Sciatic nerve (tissue), 2 donors: ENCODE results near the gene SLC12A6. TPM values are rescaled to one million over a fixed set of nuclear protein-coding genes. Genes with fewer than 3 reads are reported as not detected.
A peak's percentile ranks its signal among the peaks of the same experiment; 100 is the strongest.
"Not testable (repeated sequence)": the region's sequence is repeated elsewhere in the genome, so short reads cannot be mapped to it uniquely, and the experiment has no call there.

Experiments
- ATAC-seq: fragments of 200-7000 bp; cut with Tn5 transposase; one replicate; pipeline ENCODE4 v1.9.1; 2020; ENCODE audit warnings: mild to moderate bottlenecking, moderate library complexity
- DNase-seq: peaks from one replicate; pipeline ENCODE4 v3.0.0-alpha.2; 2020; ENCODE audit warnings: low spot score
- intact Hi-C: fragments of 100-400 bp; cut with DNase I; formaldehyde crosslinking; loops from one replicate; pipeline ENCODE4 v1.14.2; 2022
- microRNA-seq: library from miRNA; unstranded; fragments of <30 nt; microRNA quantifications from one replicate; pipeline ENCODE4 v1.2.0, GENCODE V29; 2020
- total RNA-seq: library from RNA; stranded (reverse); fragmentation: NEBNext Ultra II Directional; extraction: Animal tissue kit (Norgen Biotek cat#: 25700); gene quantifications from one replicate; pipeline ENCODE4 v1.2.1, GENCODE V29; 2021
- donor health status: DM: no; HTN: no; CAD: no.
- donor health status: DM: no; HTN: no; CAD: no.

Gene SLC12A6
- total RNA-seq, 1 donor from 2014 or later, result 28.8 TPM

- ATAC-seq (peak; percentile 28), DNase-seq (no peak)
- intact Hi-C loops, result no loop called here
Observed at GRCh38 chr15:34223904-34224596, 113.5 kb downstream of the SLC12A6 start.

DNA sequence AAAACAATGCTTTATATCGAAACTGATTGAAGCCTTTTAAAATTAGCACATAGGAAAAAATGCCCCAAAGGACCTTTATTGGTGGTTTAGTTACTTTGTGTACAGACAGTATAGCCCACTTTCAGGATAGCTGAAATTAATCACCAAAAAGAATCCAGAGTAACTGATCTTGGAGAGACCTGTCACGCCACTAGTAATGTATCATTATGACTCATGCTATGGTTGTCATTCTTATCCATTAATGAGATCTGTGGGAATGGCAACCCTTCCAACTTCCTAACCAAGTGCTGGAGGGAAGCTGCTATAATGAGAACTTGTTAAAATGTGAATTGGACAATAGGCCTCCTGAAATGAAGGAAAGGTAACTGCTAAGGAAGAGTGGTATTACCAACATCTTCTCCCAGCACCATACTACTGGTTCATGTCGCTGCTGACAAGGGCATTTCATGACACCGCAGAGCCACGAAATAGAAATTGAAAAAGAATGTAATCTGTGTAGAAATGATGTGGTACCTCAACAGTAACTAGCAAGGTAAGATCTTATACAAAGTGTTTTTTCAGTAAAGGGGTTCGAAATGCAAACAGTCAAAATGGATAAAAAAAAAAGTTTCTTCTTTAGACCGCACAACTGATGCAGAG lies 119.9 kb downstream of the SLC12A6 start:
- ATAC-seq (no peak), DNase-seq (no peak)
- intact Hi-C loops, result loop anchor here (10.0 kb wide), 1 partner anchor 173 kb away; no protein-coding TSS in a partner anchor

DNA sequence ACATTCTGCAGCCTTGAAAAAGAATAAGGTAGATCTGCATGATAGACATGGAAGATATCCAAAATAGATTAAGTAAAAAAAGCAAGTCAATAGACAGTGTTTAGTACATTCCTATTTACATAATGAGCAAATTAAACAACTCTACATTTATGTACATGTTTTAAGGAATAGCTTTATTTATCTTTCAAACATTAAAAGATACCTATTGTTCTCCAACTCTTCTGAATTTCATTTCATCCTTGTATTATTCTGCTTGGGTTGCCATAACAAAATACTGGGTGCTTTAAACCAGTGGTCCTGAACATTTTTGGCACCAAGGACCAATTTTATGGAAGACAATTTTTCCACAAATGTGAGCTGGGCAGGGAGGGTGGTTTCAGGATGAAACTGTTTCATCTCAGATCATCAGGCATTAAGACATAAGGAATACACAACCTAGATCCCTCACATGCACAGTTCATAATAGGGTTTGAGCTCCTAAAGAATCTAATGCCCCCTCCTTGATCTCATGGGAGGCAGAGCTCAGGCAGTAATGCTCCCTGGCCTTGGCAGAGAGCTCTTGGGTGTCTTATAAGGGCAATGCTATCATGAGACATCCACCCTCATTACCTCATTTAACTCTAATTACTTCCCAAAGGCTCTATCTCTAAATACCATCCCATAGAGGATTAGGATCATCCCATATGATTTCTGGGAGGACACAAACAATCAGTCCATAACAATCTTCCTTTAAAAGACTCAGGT lies 120.9 kb downstream of the SLC12A6 start:
- intact Hi-C loops, result loop anchor here (10.0 kb wide), 1 partner anchor 172 kb away; no protein-coding TSS in a partner anchor
- no peak for DNase-seq
- ATAC-seq, result no peak

- DNase-seq (no peak), ATAC-seq (no peak)
- intact Hi-C loops, result loop anchor here (5.0 to 10.0 kb wide), 2 partner anchors 107 to 169 kb away; no protein-coding TSS in a partner anchor
Observed at GRCh38 chr15:34214135-34214534, 123.4 kb downstream of the SLC12A6 start.

DNA sequence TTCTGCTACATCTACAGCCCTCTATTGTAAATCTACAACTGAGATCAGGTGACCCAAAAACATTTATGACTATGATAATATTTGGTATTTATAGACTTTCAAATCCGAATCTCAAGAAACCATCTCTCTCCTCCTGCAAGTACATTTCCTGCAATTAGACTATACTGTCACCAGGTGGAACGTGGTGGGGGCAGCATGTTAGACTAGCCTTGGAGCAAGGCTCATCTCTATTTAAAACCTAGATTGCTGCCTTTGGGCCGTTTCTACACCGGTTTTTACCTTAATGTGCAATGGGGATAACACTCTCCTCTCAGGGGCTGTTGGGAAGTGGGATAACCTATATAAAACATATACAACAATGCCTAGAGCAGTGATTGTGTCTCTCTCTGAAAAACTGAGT lies 123.9 kb downstream of the SLC12A6 start:
- ATAC-seq, result no peak
- no peak for DNase-seq
- intact Hi-C loops, result loop anchor here (5.0 to 10.0 kb wide), 2 partner anchors 106 to 169 kb away; no protein-coding TSS in a partner anchor

DNA sequence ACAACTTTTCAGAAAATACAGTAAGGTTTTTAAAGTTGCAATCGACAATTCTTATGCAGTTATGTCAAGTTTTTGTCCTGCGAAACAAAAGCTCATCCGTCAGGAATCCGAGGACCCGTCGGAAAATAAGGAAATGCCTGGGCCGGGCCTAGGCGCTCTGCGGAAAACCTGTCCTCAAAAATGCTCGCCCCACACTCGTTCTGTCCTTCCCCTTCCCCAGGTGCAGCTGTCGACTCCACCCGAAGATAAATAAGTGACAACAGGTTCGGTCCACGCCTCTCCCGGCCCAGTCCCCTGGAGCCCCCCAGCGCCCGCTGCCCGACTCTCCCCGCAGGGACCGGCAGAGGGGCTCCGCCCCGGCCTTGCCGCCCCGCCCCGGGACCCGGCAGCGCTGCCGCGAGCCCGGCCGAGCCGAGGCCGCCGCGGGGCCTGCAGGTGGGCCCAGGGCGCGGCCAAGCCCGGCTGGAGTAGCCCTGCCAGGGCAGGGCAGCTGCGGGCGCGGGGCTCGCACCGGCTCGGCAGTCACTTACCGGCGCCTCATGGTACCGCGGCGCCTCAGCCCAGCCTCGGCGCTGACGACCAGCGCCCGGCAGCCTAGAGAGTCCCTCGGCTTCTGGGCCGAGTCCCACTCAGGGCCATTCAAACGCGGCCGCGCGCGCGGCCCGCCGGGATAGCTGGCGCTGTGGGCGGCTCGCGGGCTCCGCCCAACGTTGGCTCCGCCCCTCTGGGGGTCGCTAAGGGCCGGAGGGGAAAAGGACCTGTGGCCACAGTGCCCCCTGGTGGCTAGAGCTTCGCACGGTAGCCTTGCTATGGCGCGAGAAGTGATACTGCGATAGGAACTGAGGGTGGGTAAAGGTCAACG lies 127.9 kb downstream of the SLC12A6 start, which contains the start of gene KATNBL1:
Gene KATNBL1, minus strand, starts transcription at position 676 of the 862 bp plus-strand sequence. CDS start 46,420 bp downstream, outside the sequence.
- peak; percentile 99 for ATAC-seq
- peak; percentile 99 for DNase-seq
- intact Hi-C loops, result loop anchor here (5.0 to 10.0 kb wide), 2 partner anchors 102 to 165 kb away; no protein-coding TSS in a partner anchor

DNA sequence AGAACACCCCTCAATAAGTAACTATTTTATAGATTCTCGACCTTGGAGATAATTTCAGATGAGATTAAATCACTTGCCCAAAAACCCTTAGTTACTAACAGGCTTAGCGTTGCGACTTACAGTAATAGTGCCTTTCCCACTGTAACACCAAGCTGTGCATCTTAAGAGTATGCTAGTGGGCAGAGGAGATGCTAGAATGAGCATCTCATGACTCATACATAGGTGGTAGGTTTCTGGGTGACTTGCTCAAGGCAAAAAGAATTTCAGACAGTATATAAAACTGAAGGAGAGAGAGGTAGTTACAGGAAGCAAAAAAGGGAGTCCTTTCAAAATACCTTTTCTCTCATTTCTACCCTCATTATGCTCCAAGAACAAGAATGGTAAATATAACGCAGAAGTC lies 131.6 kb downstream of the SLC12A6 start:
- no peak for ATAC-seq
- DNase-seq, result no peak
- intact Hi-C loops, result no loop called here

GRCh38 chr15:34203936-34204335 lies 133.6 kb downstream of the SLC12A6 start:
- DNase-seq (no peak), ATAC-seq (no peak)
- intact Hi-C loops, result no loop called here

DNA sequence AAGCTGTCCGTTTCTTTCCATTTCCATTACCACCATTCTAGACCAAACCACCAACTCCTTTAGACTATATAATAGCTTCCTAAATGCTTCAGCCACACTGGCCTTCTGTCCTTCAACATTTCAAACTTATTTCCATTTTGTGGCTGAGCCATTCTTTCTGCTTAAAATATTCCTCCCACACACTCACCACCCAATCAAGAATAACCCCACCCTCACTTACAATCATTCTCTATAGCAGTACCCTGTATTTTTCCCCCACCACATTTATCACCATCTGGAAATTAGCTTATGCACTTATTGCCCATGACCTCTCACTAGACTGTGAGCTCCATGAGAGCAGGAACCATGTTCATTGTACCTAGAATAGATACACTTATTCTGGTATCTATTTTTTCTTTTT lies 134.3 kb downstream of the SLC12A6 start:
- intact Hi-C loops, result no loop called here
- DNase-seq (no peak), ATAC-seq (no peak)

GRCh38 chr15:34193272-34193671 lies 144.3 kb downstream of the SLC12A6 start:
- intact Hi-C loops, DNase-seq, ATAC-seq: not testable (repeated sequence)

GRCh38 chr15:34188711-34189110 lies 148.9 kb downstream of the SLC12A6 start:
- intact Hi-C loops, result no loop called here
- DNase-seq, result no peak
- no peak for ATAC-seq

- DNase-seq (no peak), ATAC-seq (no peak)
- intact Hi-C loops, result no loop called here
Observed at GRCh38 chr15:34185666-34186065, 151.9 kb downstream of the SLC12A6 start.

- ATAC-seq, result no peak
- DNase-seq, result no peak
- intact Hi-C loops, result no loop called here
Observed at GRCh38 chr15:34182942-34183341, 154.6 kb downstream of the SLC12A6 start.

Small RNAs within 50 kb of the gene (microRNA-seq; reads per million reads assigned to microRNA genes)
- gene MIR1233-1, result not detected

Other genes starting within 250 kb of the SLC12A6 start
- 62.9 TPM for gene EMC7, start 235.9 kb downstream of the SLC12A6 start, total RNA-seq
- gene PGBD4, start 235.7 kb downstream of the SLC12A6 start, total RNA-seq, result 1.9 TPM
- 80.7 TPM for gene KATNBL1, start 127.7 kb downstream of the SLC12A6 start, total RNA-seq
- gene EMC4, start 112.8 kb downstream of the SLC12A6 start, total RNA-seq, result 73.9 TPM
- 90.2 TPM for gene NOP10, start 5.4 kb upstream of the SLC12A6 start, total RNA-seq
- gene NUTM1, start 5.5 kb upstream of the SLC12A6 start, total RNA-seq, result not detected
- gene LPCAT4, start 29.4 kb upstream of the SLC12A6 start, total RNA-seq, result 69.0 TPM
- gene GOLGA8A, start 100.0 kb upstream of the SLC12A6 start, total RNA-seq, result 124 TPM
- gene GOLGA8B, start 245.9 kb upstream of the SLC12A6 start, total RNA-seq, result 112 TPM